CD14-positive monocyte (primary cell): ENCODE results near the gene GRID1. TPM values are rescaled to one million over a fixed set of nuclear protein-coding genes. Genes with fewer than 3 reads are reported as not detected.

Experiments
- DNase-seq, 3 donors: peaks; one replicate each; pipeline ENCODE4 v3.0.0-alpha.2; 2011 to 2022
- H2AFZ ChIP-seq: 2 replicates; pipeline ENCODE4 v1.6.0; 2012; ENCODE audit warnings: mild to moderate bottlenecking, low read depth, low read length, inconsistent platforms; ENCODE audit not compliant: insufficient read depth, poor library complexity, severe bottlenecking
- H3K27ac ChIP-seq, 2 donors: 1 replicate in 1 of 2; 2 replicates in 1 of 2; pipeline ENCODE4 v1.5.1; 2012 to 2013; ENCODE audit warnings: low read length in 2 of 2, control low read depth in 1 of 2, inconsistent platforms in 1 of 2, low read depth in 1 of 2, mild to moderate bottlenecking in 1 of 2
- H3K27me3 ChIP-seq, 2 donors: one replicate each; pipeline versions ENCODE4 v1.6.0 to v1.6.1; 2011 to 2013; ENCODE audit warnings: low read length in 2 of 2; ENCODE audit not compliant: control insufficient read depth in 2 of 2, insufficient read depth in 2 of 2
- H3K36me3 ChIP-seq, 2 donors: replicated peaks in 1 of 2; 1 replicate in 1 of 2; 2 replicates in 1 of 2; pipeline versions ENCODE4 v1.5.1 to v1.6.1; 2012 to 2013; ENCODE audit warnings: low read length in 2 of 2, control low read depth in 1 of 2, inconsistent platforms in 1 of 2, mild to moderate bottlenecking in 1 of 2; ENCODE audit not compliant: insufficient read depth in 2 of 2, control insufficient read depth in 1 of 2
- H3K4me1 ChIP-seq, 2 donors: 1 replicate in 1 of 2; 2 replicates in 1 of 2; pipeline versions ENCODE4 v1.5.1 to v1.6.1; 2012 to 2013; ENCODE audit warnings: low read length in 2 of 2, control low read depth in 1 of 2, inconsistent platforms in 1 of 2, mild to moderate bottlenecking in 1 of 2, moderate library complexity in 1 of 2; ENCODE audit not compliant: insufficient read depth in 2 of 2, control insufficient read depth in 1 of 2
- H3K4me2 ChIP-seq: replicated peaks from 2 replicates; pipeline ENCODE3; 2012; ENCODE audit warnings: low read length, moderate library complexity, mild to moderate bottlenecking; ENCODE audit not compliant: poor library complexity, severe bottlenecking; ENCODE audit errors: extremely low read depth
- H3K4me3 ChIP-seq, 3 experiments: fragments of 200-600 bp in 1 of 3; sonication (generic) in 1 of 3; replicated peaks in 1 of 3; 1 replicate in 2 of 3; 2 replicates in 1 of 3; pipeline ENCODE4 v1.5.1; 2011 to 2013; ENCODE audit warnings: low read length in 3 of 3, mild to moderate bottlenecking in 3 of 3, control low read depth in 2 of 3, low read depth in 2 of 3, inconsistent platforms in 1 of 3, moderate library complexity in 1 of 3
- H3K79me2 ChIP-seq: 2 replicates; pipeline ENCODE4 v1.6.0; 2012; ENCODE audit warnings: mild to moderate bottlenecking, control low read depth, inconsistent platforms, low read length, moderate library complexity; ENCODE audit not compliant: insufficient read depth
- H3K9ac ChIP-seq: 2 replicates; pipeline ENCODE4 v1.6.0; 2017; ENCODE audit warnings: low read length, mild to moderate bottlenecking; ENCODE audit not compliant: insufficient read depth, poor library complexity, severe bottlenecking
- H3K9me3 ChIP-seq, 2 donors: replicated peaks in 1 of 2; 1 replicate in 1 of 2; 2 replicates in 1 of 2; pipeline versions ENCODE4 v1.5.1 to v1.6.1; 2012 to 2013; ENCODE audit warnings: low read length in 2 of 2, control low read depth in 1 of 2; ENCODE audit not compliant: control insufficient read depth in 1 of 2, insufficient read depth in 1 of 2
- H4K20me1 ChIP-seq: 2 replicates; pipeline ENCODE4 v1.6.0; 2012; ENCODE audit warnings: mild to moderate bottlenecking, low read length, control low read depth, moderate library complexity; ENCODE audit not compliant: insufficient read depth
- H3K27ac Mint-ChIP-seq, 7 donors: one replicate each; pipeline ENCODE4 v1.8.0; 2020; ENCODE audit warnings: mild to moderate bottlenecking in 7 of 7, mixed read lengths in 7 of 7, moderate library complexity in 6 of 7, inconsistent platforms in 2 of 7
- H3K27me3 Mint-ChIP-seq, 3 donors: one replicate each; pipeline ENCODE4 v1.8.0; 2021 to 2022; ENCODE audit warnings: low read depth in 3 of 3, mild to moderate bottlenecking in 3 of 3, mixed read lengths in 3 of 3, moderate library complexity in 3 of 3, inconsistent platforms in 1 of 3
- H3K36me3 Mint-ChIP-seq, 2 donors: one replicate each; pipeline ENCODE4 v1.8.0; 2020; ENCODE audit warnings: mixed read lengths in 2 of 2, inconsistent platforms in 1 of 2, mild to moderate bottlenecking in 1 of 2
- H3K4me1 Mint-ChIP-seq: one replicate; pipeline ENCODE4 v1.8.0; 2020; ENCODE audit warnings: mild to moderate bottlenecking, mixed read lengths
- H3K4me3 Mint-ChIP-seq, 2 donors: one replicate each; pipeline ENCODE4 v1.8.0; 2020; ENCODE audit warnings: mild to moderate bottlenecking in 2 of 2, mixed read lengths in 2 of 2, moderate library complexity in 1 of 2
- H3K9me3 Mint-ChIP-seq, 7 donors: one replicate each; pipeline ENCODE4 v1.8.0; 2020 to 2022; ENCODE audit warnings: mixed read lengths in 7 of 7, mild to moderate bottlenecking in 6 of 7, moderate library complexity in 6 of 7, inconsistent platforms in 2 of 7
- CTCF ChIP-seq: fragments of 200-600 bp; IDR thresholded peaks from one replicate; pipeline ENCODE4 v1.8.0; 2022; ENCODE audit warnings: antibody characterized with exemption, mild to moderate bottlenecking
- WGBS: methylation state at CpG from one replicate; pipeline ENCODE4 v1.1.5; 2013; ENCODE audit warnings: missing lambda C conversion rate; ENCODE audit not compliant: insufficient coverage; 5-methylcytosine and 5-hydroxymethylcytosine counted together
- intact Hi-C, 2 donors: fragments of 100-400 bp; cut with micrococcal nuclease; formaldehyde crosslinking; loops; one replicate each; pipeline versions ENCODE4 v1.15.0 to v1.15.1; 2023
- polyA plus RNA-seq, 3 donors: library from polyadenylated mRNA; depleted of rRNA in 1 of 3; unstranded in 2 of 3; stranded (reverse) in 1 of 3; fragments of 300-500 nt in 2 of 3; fragments of >200 nt in 1 of 3; fragmentation: Illumina TruSeq in 2 of 3; gene quantifications; 1 replicate in 2 of 3; 2 replicates in 1 of 3; pipeline ENCODE4 v1.2.3, GENCODE V29; 2012 to 2021

The GRID1 gene
- polyA plus RNA-seq, 3 donors: not detected

DNA sequence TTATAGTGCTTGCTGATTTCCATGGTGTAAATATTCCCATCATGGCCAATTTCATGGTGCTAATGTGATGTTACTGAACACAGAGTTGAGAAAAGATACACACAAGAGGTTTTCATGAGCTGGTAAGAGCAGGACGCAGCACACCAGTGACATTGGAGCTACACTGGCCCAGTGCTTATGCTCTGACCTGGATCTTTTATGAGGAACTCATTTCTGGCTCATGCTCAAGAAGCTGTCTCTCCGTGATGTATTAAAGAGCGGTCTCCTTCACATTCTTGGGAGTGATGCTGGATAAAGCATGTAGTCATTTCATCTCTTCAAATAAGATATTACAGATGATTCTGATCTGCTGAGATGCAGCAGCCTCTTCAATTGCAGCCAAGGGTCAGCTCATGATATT lies 785.2 kb downstream of the GRID1 start:
- DNase-seq: no peak
- 55% methylated on average over 1 of the region's 3 CpGs for WGBS
- H3K79me2 ChIP-seq: no peaks in the 10 kb centered on the region
- Mint-ChIP-seq H3K27me3 (peaks cover 0 to 2% (median 0%) of the 10 kb centered on the region in 3 donors), H3K4me3 (no peak overlapping the region), H3K9me3 (peaks cover 3 to 11% (median 6%) of the 10 kb centered on the region in 7 donors), H3K27ac (no peak overlapping the region), H3K36me3 (no peaks in the 10 kb centered on the region), H3K4me1 (no peaks in the 10 kb centered on the region)
- no peak overlapping the region for H3K27ac ChIP-seq
- intact Hi-C loops: no loop called here
- H4K20me1 ChIP-seq: no peaks in the 10 kb centered on the region
- H3K4me3 ChIP-seq: no peak overlapping the region
- no peak overlapping the region for H3K4me2 ChIP-seq
- H3K27me3 ChIP-seq: no peaks in the 10 kb centered on the region
- no peaks in the 10 kb centered on the region for H3K36me3 ChIP-seq
- no peak overlapping the region for H3K9ac ChIP-seq
- no peak overlapping the region for H2AFZ ChIP-seq
- peaks cover 0 to 10% of the 10 kb centered on the region in 2 donors for H3K9me3 ChIP-seq
- no peak for TF ChIP-seq CTCF
- no peaks in the 10 kb centered on the region for H3K4me1 ChIP-seq

GRCh38 chr10:85580585-85580984 lies 786.0 kb downstream of the GRID1 start:
- Mint-ChIP-seq H3K4me1 (no peaks in the 10 kb centered on the region), H3K4me3 (no peak overlapping the region)
- 70% methylated on average over 2 of the region's 2 CpGs for WGBS

More at GRCh38 chr10:85580585-85580984, 786.0 kb downstream of the GRID1 start:
- Histone ChIP-seq H3K9me3 (peaks cover 0 to 10% of the 10 kb centered on the region in 2 donors), H3K79me2 (no peaks in the 10 kb centered on the region), H3K4me3 (no peak overlapping the region), H3K27me3 (no peaks in the 10 kb centered on the region), H3K27ac (no peak overlapping the region), H3K4me1 (no peaks in the 10 kb centered on the region), H3K9ac (no peak overlapping the region), H3K4me2 (no peak overlapping the region), H3K36me3 (no peaks in the 10 kb centered on the region), H2AFZ (no peak overlapping the region), H4K20me1 (no peaks in the 10 kb centered on the region)
- intact Hi-C loops: no loop called here
- no peak for TF ChIP-seq CTCF
- DNase-seq: no peak
- H3K27me3 Mint-ChIP-seq: peaks cover 0 to 2% (median 0%) of the 10 kb centered on the region in 3 donors
- H3K9me3 Mint-ChIP-seq: peaks cover 3 to 11% (median 6%) of the 10 kb centered on the region in 7 donors
- no peaks in the 10 kb centered on the region for H3K36me3 Mint-ChIP-seq
- H3K27ac Mint-ChIP-seq: no peak overlapping the region
